Left colon (tissue), 2 donors: ENCODE measurements around the gene SRD5A2. TPM values are rescaled to one million over a fixed set of nuclear protein-coding genes. Genes with fewer than 3 reads are reported as not detected.

ENCODE experiments used
- ATAC-seq: fragments of 200-7000 bp; cut with Tn5 transposase; one replicate; pipeline ENCODE4 v1.9.1; 2020; ENCODE audit warnings: mild to moderate bottlenecking, moderate library complexity
- DNase-seq, 2 donors: peaks; one replicate each; pipeline ENCODE4 v3.0.0-alpha.2; 2020
- intact Hi-C, 2 donors: fragments of 100-400 bp; cut with DNase I in 1 of 2; cut with micrococcal nuclease in 1 of 2; formaldehyde crosslinking; loops; one replicate each; pipeline versions ENCODE4 v1.11.2 to v1.14.0; 2022; cut with DNase I, micrococcal nuclease
- total RNA-seq, 2 donors: library from RNA; stranded (reverse); fragmentation: NEBNext Ultra II Directional; extraction: Animal tissue kit (Norgen Biotek cat#: 25700); gene quantifications; one replicate each; pipeline ENCODE4 v1.2.1, GENCODE V29; 2021
- donor health status: DM: no; HTN: no; CAD: no.
- donor health status: DM: yes; HTN: yes; CAD: no.

The SRD5A2 gene
- total RNA-seq, 2 donors from 2014 or later, result not detected

GRCh38 chr2:31483246-31483645 is 97.5 kb downstream of the SRD5A2 start:
- ATAC-seq, result no peak
- no peak for DNase-seq
- intact Hi-C loops, result no loop called here

GRCh38 chr2:31476511-31477180 is 104.1 kb downstream of the SRD5A2 start:
- intact Hi-C loops, result no loop called here
- DNase-seq (no peak), ATAC-seq (no peak)

GRCh38 chr2:31475692-31476091 is 105.0 kb downstream of the SRD5A2 start:
- DNase-seq, result no peak
- ATAC-seq, result no peak
- intact Hi-C loops, result no loop called here

- DNase-seq, result no peak
- intact Hi-C loops, result no loop called here
- ATAC-seq, result no peak
Measured at GRCh38 chr2:31474296-31474695, 106.4 kb downstream of the SRD5A2 start.

Other genes starting within 250 kb of the SRD5A2 start
- gene XDH, start 166.2 kb downstream of the SRD5A2 start, total RNA-seq, result 10 to 100 TPM; 47.4 to 75.2 TPM